Astrocyte (in vitro differentiated cells and primary cell): Measurements from ENCODE around the gene BPTF. TPM values are rescaled to one million over a fixed set of nuclear protein-coding genes. Genes with fewer than 3 reads are reported as not detected.
A peak's percentile ranks its signal among the peaks of the same experiment; 100 is the strongest.

Experiments used
- DNase-seq: peaks from one replicate; pipeline ENCODE4 v3.0.0-alpha.2; 2010; ENCODE audit warnings: low read depth
- FAIRE-seq: peaks from 2 replicates; lab custom pipeline; 2011; peaks lifted over from hg19 to GRCh38; lab: Jason Lieb, UNC
- H2AFZ ChIP-seq: 2 replicates; pipeline ENCODE4 v1.6.0; 2012; ENCODE audit warnings: low read depth, low read length, inconsistent platforms
- H3K27ac ChIP-seq: 2 replicates; pipeline ENCODE4 v1.5.1; 2011; ENCODE audit warnings: low read depth, low read length, inconsistent platforms
- H3K27me3 ChIP-seq: 2 replicates; pipeline ENCODE4 v1.6.0; 2011; ENCODE audit warnings: low read length, inconsistent platforms; ENCODE audit not compliant: insufficient read depth
- H3K36me3 ChIP-seq: 2 replicates; pipeline ENCODE4 v1.5.1; 2011; ENCODE audit warnings: low read length, inconsistent platforms; ENCODE audit not compliant: insufficient read depth
- H3K4me1 ChIP-seq: 2 replicates; pipeline ENCODE4 v1.5.1; 2011; ENCODE audit warnings: low read length, inconsistent platforms; ENCODE audit not compliant: insufficient read depth
- H3K4me2 ChIP-seq: 2 replicates; pipeline ENCODE4 v1.6.0; 2012; ENCODE audit warnings: low read length, inconsistent platforms
- H3K4me3 ChIP-seq: 2 replicates; pipeline ENCODE4 v1.5.1; 2011; ENCODE audit warnings: low read depth, mild to moderate bottlenecking, low read length, inconsistent platforms; ENCODE audit not compliant: insufficient read depth
- H3K79me2 ChIP-seq: 2 replicates; pipeline ENCODE4 v1.6.0; 2012; ENCODE audit warnings: mild to moderate bottlenecking, low read length, inconsistent platforms; ENCODE audit not compliant: insufficient read depth
- H3K9ac ChIP-seq: 2 replicates; pipeline ENCODE4 v1.6.0; 2012; ENCODE audit warnings: mild to moderate bottlenecking, low read length, inconsistent platforms
- H3K9me3 ChIP-seq: 2 replicates; pipeline ENCODE4 v1.5.1; 2012; ENCODE audit warnings: low read depth, mild to moderate bottlenecking, low read length, inconsistent platforms; ENCODE audit not compliant: insufficient read depth
- H4K20me1 ChIP-seq: 2 replicates; pipeline ENCODE4 v1.6.0; 2012; ENCODE audit warnings: low read length, inconsistent platforms; ENCODE audit not compliant: insufficient read depth
- H3K27ac Mint-ChIP-seq: one replicate; pipeline ENCODE4 v1.8.0; 2021; ENCODE audit warnings: mild to moderate bottlenecking, mixed read lengths; ENCODE audit not compliant: unreplicated experiment
- H3K27me3 Mint-ChIP-seq: one replicate; pipeline ENCODE4 v1.8.0; 2021; ENCODE audit warnings: low read depth, mixed read lengths; ENCODE audit not compliant: unreplicated experiment
- H3K36me3 Mint-ChIP-seq: one replicate; pipeline ENCODE4 v1.8.0; 2021; ENCODE audit warnings: low read depth, mixed read lengths; ENCODE audit not compliant: unreplicated experiment
- H3K4me1 Mint-ChIP-seq: one replicate; pipeline ENCODE4 v1.8.0; 2021; ENCODE audit warnings: low read depth, mixed read lengths; ENCODE audit not compliant: unreplicated experiment
- H3K4me3 Mint-ChIP-seq: one replicate; pipeline ENCODE4 v1.8.0; 2021; ENCODE audit warnings: mild to moderate bottlenecking, moderate library complexity, mixed read lengths; ENCODE audit not compliant: unreplicated experiment
- H3K9me3 Mint-ChIP-seq: one replicate; pipeline ENCODE4 v1.8.0; 2021; ENCODE audit warnings: mild to moderate bottlenecking, mixed read lengths; ENCODE audit not compliant: unreplicated experiment
- CTCF ChIP-seq: IDR thresholded peaks from 2 replicates; pipeline ENCODE4 v1.5.1; 2011; ENCODE audit warnings: low read depth, mild to moderate bottlenecking, inconsistent platforms, low read length, moderate library complexity; ENCODE audit not compliant: insufficient read depth
- EZH2 ChIP-seq: IDR thresholded peaks from 2 replicates; pipeline ENCODE4 v1.6.1; 2012; ENCODE audit warnings: mild to moderate bottlenecking, low read length, inconsistent platforms; ENCODE audit not compliant: insufficient read depth
- total RNA-seq: library from RNA; stranded (reverse); gene quantifications from 2 replicates; pipeline ENCODE4 v1.2.1, GENCODE V29; 2021

The BPTF gene
- total RNA-seq, 1 donor from 2014 or later, result 72.7 TPM

- Mint-ChIP-seq H3K36me3 (peaks cover 3% of the 10 kb centered on the region), H3K4me3 (no peak overlapping the region), H3K27ac (peak overlapping the region; percentile 12), H3K27me3 (no peaks in the 10 kb centered on the region), H3K9me3 (no peaks in the 10 kb centered on the region), H3K4me1 (peaks cover 41% of the 10 kb centered on the region)
- Histone ChIP-seq H3K27ac (no peak overlapping the region), H3K79me2 (peaks cover 91% of the 10 kb centered on the region), H3K4me1 (peaks cover 9% of the 10 kb centered on the region), H2AFZ (no peak overlapping the region), H3K9ac (no peak overlapping the region), H3K4me3 (no peak overlapping the region), H4K20me1 (peaks cover 88% of the 10 kb centered on the region), H3K36me3 (no peaks in the 10 kb centered on the region), H3K4me2 (no peak overlapping the region), H3K9me3 (no peaks in the 10 kb centered on the region), H3K27me3 (no peaks in the 10 kb centered on the region)
- no peak for DNase-seq
- TF ChIP-seq EZH2 (no peak), CTCF (no peak)
- no peak for FAIRE-seq
Observed at GRCh38 chr17:67833946-67834631, 8.8 kb downstream of the BPTF start.

GRCh38 chr17:67834634-67835033 is 9.3 kb downstream of the BPTF start:
- H3K27me3 ChIP-seq, result no peaks in the 10 kb centered on the region
- no peak overlapping the region for H3K27ac ChIP-seq
- Mint-ChIP-seq H3K27ac (no peak overlapping the region), H3K27me3 (no peaks in the 10 kb centered on the region), H3K4me1 (peaks cover 36% of the 10 kb centered on the region), H3K9me3 (no peaks in the 10 kb centered on the region), H3K4me3 (no peak overlapping the region), H3K36me3 (peaks cover 3% of the 10 kb centered on the region)
- no peak overlapping the region for H3K4me2 ChIP-seq
- peaks cover 9% of the 10 kb centered on the region for H3K4me1 ChIP-seq
- peaks cover 91% of the 10 kb centered on the region for H3K79me2 ChIP-seq
- FAIRE-seq (no peak), DNase-seq (no peak)
- no peak overlapping the region for H2AFZ ChIP-seq
- TF ChIP-seq CTCF (no peak), EZH2 (no peak)
- no peaks in the 10 kb centered on the region for H3K9me3 ChIP-seq
- H3K4me3 ChIP-seq, result no peak overlapping the region
- H3K9ac ChIP-seq, result no peak overlapping the region
- H3K36me3 ChIP-seq, result no peaks in the 10 kb centered on the region
- peaks cover 88% of the 10 kb centered on the region for H4K20me1 ChIP-seq

GRCh38 chr17:67836205-67836987 is 11.1 kb downstream of the BPTF start:
- H3K27ac Mint-ChIP-seq, result no peak overlapping the region
- peaks cover 90% of the 10 kb centered on the region for H3K79me2 ChIP-seq
- no peak overlapping the region for H2AFZ ChIP-seq
- peaks cover 3% of the 10 kb centered on the region for H3K36me3 Mint-ChIP-seq
- no peaks in the 10 kb centered on the region for H3K9me3 ChIP-seq
- peak overlapping the region; percentile 73 for H3K27ac ChIP-seq
- no peaks in the 10 kb centered on the region for H3K27me3 ChIP-seq
- H3K4me3 ChIP-seq, result no peak overlapping the region
- peak overlapping the region; percentile 62 for H3K4me2 ChIP-seq
- H4K20me1 ChIP-seq, result peaks cover 85% of the 10 kb centered on the region
- peaks cover 24% of the 10 kb centered on the region for H3K4me1 Mint-ChIP-seq
- FAIRE-seq, result no peak
- no peaks in the 10 kb centered on the region for H3K9me3 Mint-ChIP-seq
- no peaks in the 10 kb centered on the region for H3K36me3 ChIP-seq
- no peaks in the 10 kb centered on the region for H3K27me3 Mint-ChIP-seq
- peak overlapping the region; percentile 55 for H3K9ac ChIP-seq
- H3K4me3 Mint-ChIP-seq, result peak overlapping the region; percentile 55
- TF ChIP-seq CTCF (no peak), EZH2 (no peak)
- H3K4me1 ChIP-seq, result peaks cover 9% of the 10 kb centered on the region
- peak; percentile 61 for DNase-seq
